CD8-positive, alpha-beta memory T cell (primary cell): ENCODE data around the gene TULP4. TPM values are rescaled to one million over a fixed set of nuclear protein-coding genes. Genes with fewer than 3 reads are reported as not detected.

Experiments
- CTCF ChIA-PET: fragments of 350-600 bp; sonication (Branson Sonifier 250); formaldehyde crosslinking; loops from one replicate; lab custom pipeline; 2021; ENCODE audit warnings: antibody characterized with exemption; lab: Charles Lee
- POLR2A ChIA-PET: fragments of 350-600 bp; sonication (Branson Sonifier 250); formaldehyde crosslinking; loops from one replicate; lab custom pipeline; 2021; ENCODE audit warnings: antibody characterized with exemption; lab: Charles Lee
- DNase-seq, 5 donors: peaks; one replicate each; pipeline versions ENCODE4 v3.0.0 to v3.0.0-alpha.2; 2020 to 2022; ENCODE audit warnings: mixed read lengths in 1 of 5
- H3K27ac ChIP-seq: one replicate; pipeline ENCODE4 v1.7.0; 2013; ENCODE audit warnings: low read depth, mild to moderate bottlenecking, low read length, moderate library complexity
- H3K27me3 ChIP-seq: 2 replicates; pipeline ENCODE4 v1.7.0; 2013; ENCODE audit warnings: low read length, mild to moderate bottlenecking; ENCODE audit not compliant: insufficient read depth, poor library complexity, severe bottlenecking
- H3K36me3 ChIP-seq: 2 replicates; pipeline ENCODE4 v1.7.0; 2013; ENCODE audit warnings: mild to moderate bottlenecking, low read length, moderate library complexity; ENCODE audit not compliant: insufficient read depth
- H3K4me1 ChIP-seq: 2 replicates; pipeline ENCODE4 v1.7.0; 2013; ENCODE audit warnings: mild to moderate bottlenecking, low read length, moderate library complexity; ENCODE audit not compliant: insufficient read depth
- H3K4me3 ChIP-seq: 2 replicates; pipeline ENCODE4 v1.7.0; 2013; ENCODE audit warnings: mild to moderate bottlenecking, low read length
- H3K9me3 ChIP-seq: 2 replicates; pipeline ENCODE4 v1.7.0; 2013; ENCODE audit warnings: mild to moderate bottlenecking, low read length
- H3K27ac Mint-ChIP-seq, 8 donors: one replicate each; pipeline ENCODE4 v1.8.0; 2020 to 2021; ENCODE audit warnings: mixed read lengths in 8 of 8, mild to moderate bottlenecking in 6 of 8, inconsistent platforms in 3 of 8, moderate library complexity in 3 of 8
- H3K27me3 Mint-ChIP-seq, 2 donors: one replicate each; pipeline ENCODE4 v1.8.0; 2020 to 2021; ENCODE audit warnings: mixed read lengths in 2 of 2, mild to moderate bottlenecking in 1 of 2, moderate library complexity in 1 of 2
- H3K36me3 Mint-ChIP-seq, 3 donors: one replicate each; pipeline ENCODE4 v1.8.0; 2020 to 2021; ENCODE audit warnings: mixed read lengths in 3 of 3, inconsistent platforms in 1 of 3, mild to moderate bottlenecking in 1 of 3
- H3K4me1 Mint-ChIP-seq, 3 donors: one replicate each; pipeline ENCODE4 v1.8.0; 2020 to 2021; ENCODE audit warnings: mixed read lengths in 3 of 3, inconsistent platforms in 1 of 3, mild to moderate bottlenecking in 1 of 3
- H3K4me3 Mint-ChIP-seq, 7 donors: one replicate each; pipeline ENCODE4 v1.8.0; 2020 to 2021; ENCODE audit warnings: mixed read lengths in 7 of 7, mild to moderate bottlenecking in 6 of 7, moderate library complexity in 4 of 7, inconsistent platforms in 2 of 7
- H3K9me3 Mint-ChIP-seq, 5 donors: one replicate each; pipeline ENCODE4 v1.8.0; 2020 to 2022; ENCODE audit warnings: mixed read lengths in 5 of 5, mild to moderate bottlenecking in 3 of 5, moderate library complexity in 2 of 5, inconsistent platforms in 1 of 5
- polyA plus RNA-seq: library from polyadenylated mRNA; unstranded; fragments of 300-500 nt; fragmentation: Illumina TruSeq; gene quantifications from one replicate; pipeline ENCODE4 v1.2.3, GENCODE V29; 2021
- total RNA-seq, 2 experiments: library from RNA; stranded (reverse); gene quantifications; one replicate each; pipeline ENCODE4 v1.2.3, GENCODE V29; 2021

The TULP4 gene
- total and polyA plus RNA-seq, 3 experiments from 2014 or later, result 26.9 to 50.1 (median 32.1) TPM

DNA sequence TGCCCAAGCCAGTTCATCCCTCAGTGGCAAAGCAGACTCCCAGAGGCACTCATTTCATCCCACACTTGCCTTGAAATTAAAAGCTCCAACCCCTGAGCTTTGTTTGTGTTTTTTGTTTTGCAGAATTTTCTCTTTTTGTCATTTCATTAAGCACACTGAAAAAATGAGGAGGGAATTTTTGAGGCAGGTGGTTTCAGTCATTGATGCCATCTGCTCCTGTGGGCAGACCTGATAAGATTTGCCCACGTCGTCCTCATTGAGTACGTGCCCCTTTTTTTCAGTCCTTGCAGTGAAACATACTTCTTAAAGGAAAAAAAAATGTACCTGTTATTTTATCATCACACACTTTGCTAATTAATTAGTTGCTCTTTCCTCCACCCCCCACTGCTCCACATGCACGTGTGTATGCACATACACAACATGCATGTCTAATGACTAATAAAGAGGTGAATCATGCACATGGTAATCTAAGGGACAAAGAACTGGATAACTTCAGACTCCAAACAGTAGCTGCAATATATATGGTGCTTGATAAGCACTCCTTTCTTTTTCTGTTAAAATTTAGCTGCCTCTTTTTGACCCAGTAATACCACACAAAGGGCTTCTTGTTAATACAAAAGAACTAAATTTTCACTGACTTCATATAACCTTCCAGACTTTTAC is 145.5 kb downstream of the TULP4 start:
- Mint-ChIP-seq H3K27me3 (no peaks in the 10 kb centered on the region), H3K4me1 (no peaks in the 10 kb centered on the region), H3K36me3 (peaks cover 15 to 68% (median 23%) of the 10 kb centered on the region in 3 donors), H3K4me3 (no peak overlapping the region), H3K27ac (peak overlapping the region in 1 of 8 donors; percentile 21), H3K9me3 (no peaks in the 10 kb centered on the region)
- Histone ChIP-seq H3K9me3 (no peaks in the 10 kb centered on the region), H3K4me3 (no peak overlapping the region), H3K4me1 (no peaks in the 10 kb centered on the region), H3K27me3 (no peaks in the 10 kb centered on the region), H3K36me3 (peaks cover 3% of the 10 kb centered on the region), H3K27ac (no peak overlapping the region)
- CTCF ChIA-PET, result no interaction called here
- no peak for DNase-seq
- POLR2A ChIA-PET, result interaction anchor here (0.5 kb wide), 1 partner anchor 225 kb away, joined by 3 read pairs; no protein-coding TSS in a partner anchor

- Histone ChIP-seq H3K36me3 (peaks cover 3% of the 10 kb centered on the region), H3K9me3 (no peaks in the 10 kb centered on the region), H3K4me1 (no peaks in the 10 kb centered on the region), H3K27me3 (no peaks in the 10 kb centered on the region), H3K27ac (no peak overlapping the region), H3K4me3 (no peak overlapping the region)
- ChIA-PET CTCF (no interaction called here), POLR2A (no interaction called here)
- H3K4me3 Mint-ChIP-seq, result no peak overlapping the region
- H3K27me3 Mint-ChIP-seq, result no peaks in the 10 kb centered on the region
- H3K9me3 Mint-ChIP-seq, result no peaks in the 10 kb centered on the region
- peak overlapping the region in 1 of 8 donors; percentile 6 for H3K27ac Mint-ChIP-seq
- no peaks in the 10 kb centered on the region for H3K4me1 Mint-ChIP-seq
- peaks cover 21 to 76% (median 24%) of the 10 kb centered on the region in 3 donors for H3K36me3 Mint-ChIP-seq
- no peak for DNase-seq
Observed at GRCh38 chr6:158459726-158460125, 147.5 kb downstream of the TULP4 start.

DNA sequence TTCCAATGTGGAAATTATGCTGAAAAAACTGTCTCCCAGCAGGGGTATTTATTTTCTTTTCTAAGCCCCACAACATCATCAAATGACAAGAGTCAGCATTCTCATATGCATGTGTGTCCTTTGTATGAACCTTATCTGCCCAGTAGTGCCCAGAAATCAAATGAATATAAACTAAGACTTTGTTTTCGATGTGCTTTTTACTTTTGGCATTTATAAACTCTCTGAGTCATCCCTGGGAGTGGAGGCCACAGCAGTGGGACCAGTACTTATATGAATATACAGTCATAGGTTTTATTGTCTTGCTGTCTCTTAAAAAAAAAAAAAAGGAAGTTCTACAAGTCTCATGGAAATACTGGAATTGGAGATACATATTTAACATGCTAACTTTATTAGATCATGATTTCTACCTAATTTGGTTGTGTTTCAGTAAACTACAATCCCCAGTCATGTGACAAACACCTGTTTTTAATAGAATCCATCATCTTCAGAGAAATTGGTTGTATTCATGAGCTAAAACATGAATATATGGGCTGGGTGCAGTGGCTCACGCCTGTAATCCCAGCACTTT is 148.4 kb downstream of the TULP4 start:
- peaks cover 20 to 81% (median 27%) of the 10 kb centered on the region in 3 donors for H3K36me3 Mint-ChIP-seq
- no peak overlapping the region for H3K4me3 ChIP-seq
- H3K4me1 Mint-ChIP-seq, result no peaks in the 10 kb centered on the region
- H3K4me3 Mint-ChIP-seq, result no peak overlapping the region
- POLR2A ChIA-PET, result no interaction called here
- H3K4me1 ChIP-seq, result no peaks in the 10 kb centered on the region
- no peaks in the 10 kb centered on the region for H3K9me3 Mint-ChIP-seq
- H3K27ac ChIP-seq, result no peak overlapping the region
- no peaks in the 10 kb centered on the region for H3K27me3 Mint-ChIP-seq
- no peaks in the 10 kb centered on the region for H3K9me3 ChIP-seq
- H3K36me3 ChIP-seq, result peaks cover 3% of the 10 kb centered on the region
- DNase-seq, result no peak
- no peak overlapping the region for H3K27ac Mint-ChIP-seq
- CTCF ChIA-PET, result interaction anchor here (1.4 kb wide), 1 partner anchor 239 kb away, joined by 4 read pairs; no protein-coding TSS in a partner anchor
- no peaks in the 10 kb centered on the region for H3K27me3 ChIP-seq

DNA sequence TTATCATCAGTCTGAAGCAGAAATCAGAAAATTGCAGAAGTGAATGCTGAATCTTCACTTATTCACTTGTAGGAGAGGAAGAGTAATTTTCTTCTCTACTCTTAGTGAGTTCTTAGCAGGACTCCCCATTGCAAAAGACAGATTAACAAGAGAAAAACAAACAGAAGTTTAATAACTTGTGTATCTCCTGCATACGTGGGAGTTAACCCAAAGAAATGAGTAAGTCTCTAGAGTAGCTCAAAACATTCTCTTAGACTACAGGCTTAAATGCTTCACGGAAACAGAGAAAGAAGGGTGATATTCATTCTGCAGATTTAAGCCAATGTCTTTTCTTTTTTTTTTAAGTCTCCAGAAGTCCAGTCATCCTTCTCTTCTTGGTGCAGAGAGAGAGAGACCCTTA is 149.7 kb downstream of the TULP4 start:
- H3K4me3 Mint-ChIP-seq, result no peak overlapping the region
- H3K36me3 ChIP-seq, result peaks cover 3% of the 10 kb centered on the region
- H3K27ac ChIP-seq, result no peak overlapping the region
- CTCF ChIA-PET, result interaction anchor here (1.4 kb wide), 1 partner anchor 241 kb away, joined by 4 read pairs; no protein-coding TSS in a partner anchor
- H3K9me3 ChIP-seq, result no peaks in the 10 kb centered on the region
- POLR2A ChIA-PET, result no interaction called here
- H3K4me1 ChIP-seq, result no peaks in the 10 kb centered on the region
- H3K4me3 ChIP-seq, result no peak overlapping the region
- no peak for DNase-seq
- no peaks in the 10 kb centered on the region for H3K9me3 Mint-ChIP-seq
- no peaks in the 10 kb centered on the region for H3K4me1 Mint-ChIP-seq
- no peaks in the 10 kb centered on the region for H3K27me3 Mint-ChIP-seq
- peaks cover 23 to 81% (median 30%) of the 10 kb centered on the region in 3 donors for H3K36me3 Mint-ChIP-seq
- H3K27ac Mint-ChIP-seq, result no peak overlapping the region
- H3K27me3 ChIP-seq, result no peaks in the 10 kb centered on the region

- H3K27ac ChIP-seq, result no peak overlapping the region
- Mint-ChIP-seq H3K9me3 (no peaks in the 10 kb centered on the region), H3K27me3 (no peaks in the 10 kb centered on the region), H3K4me3 (no peak overlapping the region), H3K27ac (peak overlapping the region in 1 of 8 donors; percentile 72), H3K36me3 (peaks cover 19 to 72% (median 31%) of the 10 kb centered on the region in 3 donors), H3K4me1 (no peaks in the 10 kb centered on the region)
- H3K9me3 ChIP-seq, result no peaks in the 10 kb centered on the region
- H3K36me3 ChIP-seq, result peaks cover 3% of the 10 kb centered on the region
- ChIA-PET POLR2A (no interaction called here), CTCF (interaction anchor here (0.7 kb wide), 1 partner anchor 109 kb away, joined by 3 read pairs; no protein-coding TSS in a partner anchor)
- H3K4me3 ChIP-seq, result no peak overlapping the region
- DNase-seq, result no peak
- no peaks in the 10 kb centered on the region for H3K4me1 ChIP-seq
- no peaks in the 10 kb centered on the region for H3K27me3 ChIP-seq
Observed at GRCh38 chr6:158464483-158464882, 152.2 kb downstream of the TULP4 start.

- Mint-ChIP-seq H3K27ac (no peak overlapping the region), H3K4me1 (no peaks in the 10 kb centered on the region), H3K4me3 (no peak overlapping the region), H3K36me3 (peaks cover 15 to 69% (median 32%) of the 10 kb centered on the region in 3 donors), H3K27me3 (no peaks in the 10 kb centered on the region), H3K9me3 (no peaks in the 10 kb centered on the region)
- Histone ChIP-seq H3K4me3 (no peak overlapping the region), H3K27me3 (no peaks in the 10 kb centered on the region), H3K27ac (no peak overlapping the region), H3K4me1 (no peaks in the 10 kb centered on the region), H3K36me3 (peaks cover 3% of the 10 kb centered on the region), H3K9me3 (no peaks in the 10 kb centered on the region)
- POLR2A ChIA-PET, result no interaction called here
- no peak for DNase-seq
- CTCF ChIA-PET, result no interaction called here
Observed at GRCh38 chr6:158465257-158465656, 153.0 kb downstream of the TULP4 start.

GRCh38 chr6:158465747-158466146 is 153.5 kb downstream of the TULP4 start:
- no peak overlapping the region for H3K4me3 Mint-ChIP-seq
- no peaks in the 10 kb centered on the region for H3K9me3 Mint-ChIP-seq
- ChIA-PET POLR2A (no interaction called here), CTCF (interaction anchor here (1.5 kb wide), 1 partner anchor 245 kb away, joined by 4 read pairs; no protein-coding TSS in a partner anchor)
- Histone ChIP-seq H3K27ac (no peak overlapping the region), H3K4me3 (no peak overlapping the region), H3K36me3 (peaks cover 3% of the 10 kb centered on the region), H3K27me3 (no peaks in the 10 kb centered on the region), H3K9me3 (no peaks in the 10 kb centered on the region), H3K4me1 (no peaks in the 10 kb centered on the region)
- H3K27me3 Mint-ChIP-seq, result no peaks in the 10 kb centered on the region
- peaks cover 15 to 68% (median 35%) of the 10 kb centered on the region in 3 donors for H3K36me3 Mint-ChIP-seq
- H3K27ac Mint-ChIP-seq, result peak overlapping the region in 1 of 8 donors; percentile 7
- no peaks in the 10 kb centered on the region for H3K4me1 Mint-ChIP-seq
- DNase-seq, result no peak

DNA sequence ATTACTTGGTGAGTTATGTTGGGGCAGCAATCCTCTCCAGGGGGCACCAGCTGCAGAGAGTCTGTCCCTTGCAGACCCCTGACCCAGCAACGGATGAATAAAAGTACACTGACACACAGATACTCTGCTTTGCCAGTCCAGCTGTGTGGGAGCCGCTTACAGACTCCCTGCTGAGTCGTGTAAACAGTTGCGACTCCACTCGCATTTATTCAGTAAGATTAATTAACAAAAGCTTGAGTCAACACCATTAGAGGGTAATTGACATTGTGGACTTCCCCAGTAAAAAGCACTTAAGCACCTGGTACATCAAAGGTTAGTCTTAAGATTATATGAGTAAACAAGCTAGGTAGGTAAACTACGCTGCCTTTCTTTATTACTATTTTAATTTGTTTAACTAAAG is 155.7 kb downstream of the TULP4 start:
- peaks cover 0 to 2% (median 0%) of the 10 kb centered on the region in 3 donors for H3K4me1 Mint-ChIP-seq
- CTCF ChIA-PET, result no interaction called here
- H3K27me3 ChIP-seq, result no peaks in the 10 kb centered on the region

More for the DNA sequence above, 155.7 kb downstream of the TULP4 start:
- H3K4me1 ChIP-seq, result no peaks in the 10 kb centered on the region
- H3K27me3 Mint-ChIP-seq, result no peaks in the 10 kb centered on the region
- no peak overlapping the region for H3K27ac ChIP-seq
- H3K4me3 Mint-ChIP-seq, result no peak overlapping the region
- POLR2A ChIA-PET, result no interaction called here
- no peak overlapping the region for H3K4me3 ChIP-seq
- no peaks in the 10 kb centered on the region for H3K36me3 ChIP-seq
- no peak overlapping the region for H3K27ac Mint-ChIP-seq
- no peaks in the 10 kb centered on the region for H3K9me3 Mint-ChIP-seq
- no peaks in the 10 kb centered on the region for H3K9me3 ChIP-seq
- H3K36me3 Mint-ChIP-seq, result peaks cover 14 to 61% (median 32%) of the 10 kb centered on the region in 3 donors
- DNase-seq, result no peak
